GM21423 (cell line): ENCODE data around the gene SLC44A3.
A peak's percentile ranks its signal among the peaks of the same experiment; 100 is the strongest.

ENCODE experiments used
- ATAC-seq: cut with Tn5 transposase; IDR thresholded peaks from one replicate; pipeline ENCODE4 v1.9.1; 2021; ENCODE audit warnings: mild to moderate bottlenecking, moderate library complexity; ENCODE audit not compliant: unreplicated experiment

The SLC44A3 gene

DNA sequence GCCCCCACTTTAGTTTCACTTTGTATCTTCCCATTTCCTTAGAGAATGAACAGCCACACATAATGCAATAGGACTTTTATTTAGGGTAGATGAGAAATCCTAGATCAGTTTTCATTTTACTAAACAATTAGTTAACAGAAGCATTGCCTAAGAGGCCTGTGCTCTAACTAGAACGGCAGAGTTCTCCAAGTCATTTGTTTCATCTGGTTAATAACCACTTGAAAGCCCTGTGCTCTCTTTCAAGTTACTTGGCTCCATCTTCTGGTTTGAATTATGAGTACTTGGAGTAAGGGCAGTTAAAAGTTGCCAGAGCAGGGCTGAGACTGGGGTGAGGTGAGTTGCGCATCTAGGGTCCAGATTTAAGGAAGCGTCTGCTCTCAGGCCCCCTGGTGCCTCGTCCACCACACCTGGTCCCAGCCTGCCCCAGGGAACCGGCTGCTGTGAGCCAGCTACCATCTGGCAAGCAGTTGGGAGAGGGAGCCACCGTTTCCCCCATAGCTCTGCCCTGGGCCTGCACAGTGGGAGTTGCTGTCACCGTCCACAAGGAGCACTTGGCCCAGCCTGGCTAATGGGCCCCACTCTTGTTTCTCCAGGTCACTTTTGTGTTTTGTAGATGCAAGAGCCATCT is 18.1 kb upstream of the SLC44A3 start:
- ATAC-seq: peak; percentile 79

DNA sequence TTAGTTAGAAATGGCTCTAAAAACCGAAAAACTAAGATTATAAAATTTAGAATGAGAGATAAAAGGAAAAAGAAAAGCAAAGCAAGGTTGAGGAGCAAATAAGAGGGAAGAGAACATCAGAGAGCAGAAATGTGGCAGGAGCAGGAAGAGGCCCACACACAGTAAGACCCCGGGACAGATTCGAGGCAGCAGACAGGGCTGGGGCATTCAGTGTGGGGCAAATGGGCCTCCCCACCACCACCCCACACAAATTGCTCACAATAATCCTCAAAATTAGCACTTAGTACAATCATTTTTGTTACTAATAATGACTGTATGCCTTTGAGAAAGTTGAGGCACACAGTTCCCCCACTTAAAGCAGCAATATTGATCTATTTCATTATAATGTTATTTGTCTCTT is 17.1 kb upstream of the SLC44A3 start:
- no peak for ATAC-seq

GRCh38 chr1:94803517-94804441 is 16.4 kb upstream of the SLC44A3 start:
- ATAC-seq: no peak

GRCh38 chr1:94804442-94804837 is 15.7 kb upstream of the SLC44A3 start:
- ATAC-seq: no peak

DNA sequence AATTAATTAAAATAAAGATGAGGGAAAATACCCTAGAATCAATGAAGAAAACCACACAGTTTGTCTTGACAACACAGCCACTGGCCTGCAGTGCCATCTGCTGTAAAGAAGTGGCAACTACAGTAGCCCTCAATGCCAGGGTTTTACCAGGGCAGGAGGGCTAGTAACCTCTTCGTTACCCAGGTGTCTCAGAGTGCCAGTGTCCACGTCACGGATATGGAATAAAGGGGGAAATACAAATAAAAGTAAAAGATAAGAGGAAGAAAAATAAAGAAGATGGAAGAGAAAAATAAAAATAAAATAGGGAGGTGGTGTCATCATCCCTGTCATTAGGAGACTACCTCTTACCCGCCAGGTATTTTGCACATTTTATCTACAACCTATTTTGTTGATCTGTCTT is 14.2 kb upstream of the SLC44A3 start:
- ATAC-seq: peak; percentile 54

GRCh38 chr1:94806441-94806871 is 13.7 kb upstream of the SLC44A3 start:
- ATAC-seq: no peak

DNA sequence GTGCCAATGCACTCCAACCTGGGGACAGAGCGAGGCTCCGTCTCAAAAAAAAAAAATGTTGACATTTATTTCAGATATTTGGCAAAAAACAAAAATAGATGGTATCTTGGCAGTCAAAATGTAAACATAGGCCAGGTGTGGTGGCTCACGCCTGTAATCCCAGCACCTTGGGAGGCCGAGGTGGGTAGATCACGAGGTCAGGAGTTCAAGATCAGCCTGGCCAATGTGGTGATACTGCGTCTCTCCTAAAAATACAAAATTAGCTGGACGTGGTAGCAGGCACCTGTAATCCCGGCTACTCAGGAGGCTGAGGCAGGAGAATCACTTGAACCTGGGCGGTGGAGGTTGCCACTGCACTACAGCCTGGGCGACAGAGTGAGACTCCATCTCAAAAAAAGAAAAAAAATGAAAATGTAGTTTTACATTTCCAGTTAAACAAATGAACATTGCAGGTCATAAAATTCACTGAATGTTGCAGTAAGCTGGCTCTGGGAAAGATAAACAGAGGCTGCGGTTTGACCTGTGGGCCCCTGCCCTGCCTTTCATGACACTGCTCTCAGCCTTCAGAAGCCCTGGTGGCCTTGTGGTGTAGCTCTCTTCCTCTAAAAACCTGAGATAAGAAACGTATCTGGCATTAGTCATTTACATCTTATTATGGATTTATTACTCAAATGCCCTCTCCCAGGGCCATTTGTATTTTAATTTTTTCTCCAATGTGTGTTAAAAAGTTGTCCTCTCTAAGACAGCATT is 12.2 kb upstream of the SLC44A3 start:
- ATAC-seq: no peak

DNA sequence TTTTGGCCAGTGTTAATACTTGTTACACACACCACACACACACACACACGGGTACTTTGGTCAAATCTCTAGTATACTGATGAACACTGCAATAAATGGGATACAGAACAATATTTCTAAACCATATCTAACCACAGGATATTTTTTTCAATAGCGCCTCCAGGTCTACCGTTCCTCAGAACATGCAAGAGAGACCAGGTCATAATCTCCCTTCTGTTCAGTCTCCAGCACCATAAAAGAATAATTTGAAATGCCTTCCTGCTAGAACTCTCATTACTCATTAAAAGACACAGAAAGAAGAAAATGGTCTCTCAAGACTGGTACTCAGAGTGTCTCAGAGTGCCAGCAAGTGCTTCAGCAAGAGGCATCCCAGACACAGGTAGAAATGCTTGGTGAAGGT is 11.5 kb upstream of the SLC44A3 start:
- no peak for ATAC-seq

- no peak for ATAC-seq
Observed at GRCh38 chr1:94812985-94813384, 7.2 kb upstream of the SLC44A3 start.

- no peak for ATAC-seq
Observed at GRCh38 chr1:94816030-94816429, 4.1 kb upstream of the SLC44A3 start.

GRCh38 chr1:94817712-94818111 is 2.4 kb upstream of the SLC44A3 start:
- no peak for ATAC-seq

- ATAC-seq: no peak
Observed at GRCh38 chr1:94819238-94819944, 766 bp upstream of the SLC44A3 start.

- no peak for ATAC-seq
Observed at GRCh38 chr1:94820936-94821335, 779 bp downstream of the SLC44A3 start.

DNA sequence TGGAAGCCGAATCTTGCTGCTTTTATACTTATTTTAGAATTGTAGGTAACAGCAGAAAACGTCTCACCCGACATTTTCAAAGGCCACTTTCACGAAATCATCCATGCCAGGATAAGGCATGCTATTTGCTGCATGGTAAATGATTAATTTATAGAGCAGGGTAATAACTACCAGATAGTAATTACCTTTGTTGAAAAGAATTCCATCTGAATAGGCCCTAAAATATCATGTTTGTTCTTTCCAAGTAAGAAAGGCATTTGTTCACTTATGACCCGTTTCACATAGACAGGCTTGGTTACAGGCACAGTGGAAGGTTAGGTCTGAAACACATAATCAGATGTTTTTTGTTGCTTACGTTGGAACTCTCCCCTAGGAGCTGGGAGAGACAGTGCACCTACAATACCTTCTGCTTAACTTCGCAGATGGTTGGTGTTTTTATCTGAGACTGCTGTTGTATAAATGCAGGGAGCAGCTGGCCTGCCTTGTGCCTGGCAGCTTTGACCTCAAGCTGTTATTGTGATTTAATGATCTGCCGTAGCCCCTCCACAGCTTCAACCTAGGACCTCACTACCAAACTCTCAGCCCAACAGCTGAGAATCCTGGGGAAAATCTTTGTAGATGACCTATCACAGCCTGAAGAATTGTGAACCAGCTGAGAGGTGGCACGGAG is 1.6 kb downstream of the SLC44A3 start:
- ATAC-seq: no peak

DNA sequence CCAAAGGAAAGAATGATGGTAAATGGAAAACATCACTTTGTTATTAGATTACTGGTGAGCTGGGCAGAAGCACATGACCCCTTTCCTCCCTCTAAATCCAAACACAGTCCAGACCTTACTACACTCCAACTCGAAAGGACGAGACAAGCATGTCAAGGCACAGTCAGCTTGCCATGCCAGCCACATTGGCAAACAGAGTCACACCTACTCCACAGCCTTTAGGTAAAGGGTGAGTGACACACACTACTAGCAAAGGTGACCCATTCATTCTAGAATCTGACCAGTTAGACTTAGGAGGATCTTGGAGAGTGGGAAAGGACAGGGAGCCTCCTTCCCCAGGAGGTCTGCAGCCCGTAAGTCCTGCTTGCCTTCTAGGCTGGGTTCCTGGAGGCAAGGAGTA is 3.0 kb downstream of the SLC44A3 start:
- no peak for ATAC-seq

GRCh38 chr1:94825936-94826335 is 5.8 kb downstream of the SLC44A3 start:
- ATAC-seq: no peak

GRCh38 chr1:94827434-94827833 is 7.3 kb downstream of the SLC44A3 start:
- ATAC-seq: no peak

DNA sequence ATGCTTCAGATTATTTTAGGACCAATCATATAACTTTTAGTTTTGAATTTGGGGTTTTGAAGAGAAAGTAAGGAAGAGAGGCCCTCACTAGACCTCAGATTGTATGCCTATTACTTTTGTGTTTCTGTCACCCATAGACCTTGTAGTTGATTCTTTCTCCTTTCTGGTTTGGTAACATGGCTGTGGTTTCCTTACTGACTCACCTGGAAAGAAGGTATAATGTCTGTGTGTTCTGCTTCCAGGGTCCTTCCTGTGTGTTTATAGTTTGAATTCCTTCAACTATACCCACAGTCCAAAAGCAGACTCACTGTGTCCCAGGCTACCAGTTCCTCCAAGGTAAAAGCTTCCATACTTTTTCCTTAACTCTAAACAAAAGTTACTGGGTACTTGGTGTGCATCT is 8.1 kb downstream of the SLC44A3 start:
- no peak for ATAC-seq

GRCh38 chr1:94831641-94832040 is 11.5 kb downstream of the SLC44A3 start:
- ATAC-seq: no peak

GRCh38 chr1:94832446-94832845 is 12.3 kb downstream of the SLC44A3 start:
- ATAC-seq: no peak
